Peyer's patch (tissue), 4 donors: Measurements from ENCODE around the gene UGT1A7.

ENCODE experiments used
- POLR2A ChIP-seq, 2 donors: fragments of 450-650 bp; IDR thresholded peaks; one replicate each; pipeline ENCODE4 v1.5.1; 2017; ENCODE audit warnings: antibody characterized with exemption in 2 of 2, mild to moderate bottlenecking in 2 of 2, moderate library complexity in 2 of 2
- TF ChIP-seq, protein P1 (sequence below), 6 experiments: fragments of 450-650 bp in 4 of 6; fragments of 200-600 bp in 2 of 6; sonication (generic) in 1 of 6; IDR thresholded peaks; one replicate each; pipeline ENCODE4 v1.5.1; 2017 to 2019; ENCODE audit warnings: antibody characterized with exemption in 6 of 6, mild to moderate bottlenecking in 3 of 6, moderate library complexity in 1 of 6

DNA sequence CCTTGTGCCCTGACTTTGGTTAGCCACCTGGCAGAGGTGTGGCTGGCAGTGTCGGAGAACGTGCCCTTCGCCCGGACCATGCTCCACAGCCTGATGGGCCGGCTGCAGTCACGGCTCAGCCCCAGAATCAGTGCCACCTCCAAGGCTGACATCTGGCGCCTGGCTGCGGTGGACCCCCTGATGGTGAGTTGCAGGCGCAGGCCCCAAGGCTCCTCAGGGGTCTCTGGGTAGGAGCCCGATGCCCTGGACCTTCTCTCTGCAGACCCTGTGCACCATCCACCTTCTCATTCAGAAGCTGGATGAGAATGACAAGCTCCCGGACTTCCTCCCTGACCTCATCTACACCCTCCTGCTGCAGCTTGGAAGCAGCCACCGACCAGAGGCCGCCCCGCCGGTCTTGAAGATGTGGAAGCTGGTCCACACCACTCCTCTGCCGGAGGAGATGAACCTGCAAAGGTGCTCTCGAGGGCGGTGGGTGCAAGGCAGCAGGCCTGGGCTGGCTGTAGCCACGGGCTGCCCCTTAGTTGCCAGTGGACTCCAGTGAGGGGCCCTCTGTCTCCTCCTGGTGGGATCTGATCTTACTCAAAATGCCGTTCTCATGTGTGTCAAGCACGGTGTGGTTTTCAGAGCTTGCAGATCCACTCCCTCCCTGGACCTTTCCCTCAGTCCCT, 140.5 kb downstream of the UGT1A7 start:
- TF ChIP-seq, protein P1, sequence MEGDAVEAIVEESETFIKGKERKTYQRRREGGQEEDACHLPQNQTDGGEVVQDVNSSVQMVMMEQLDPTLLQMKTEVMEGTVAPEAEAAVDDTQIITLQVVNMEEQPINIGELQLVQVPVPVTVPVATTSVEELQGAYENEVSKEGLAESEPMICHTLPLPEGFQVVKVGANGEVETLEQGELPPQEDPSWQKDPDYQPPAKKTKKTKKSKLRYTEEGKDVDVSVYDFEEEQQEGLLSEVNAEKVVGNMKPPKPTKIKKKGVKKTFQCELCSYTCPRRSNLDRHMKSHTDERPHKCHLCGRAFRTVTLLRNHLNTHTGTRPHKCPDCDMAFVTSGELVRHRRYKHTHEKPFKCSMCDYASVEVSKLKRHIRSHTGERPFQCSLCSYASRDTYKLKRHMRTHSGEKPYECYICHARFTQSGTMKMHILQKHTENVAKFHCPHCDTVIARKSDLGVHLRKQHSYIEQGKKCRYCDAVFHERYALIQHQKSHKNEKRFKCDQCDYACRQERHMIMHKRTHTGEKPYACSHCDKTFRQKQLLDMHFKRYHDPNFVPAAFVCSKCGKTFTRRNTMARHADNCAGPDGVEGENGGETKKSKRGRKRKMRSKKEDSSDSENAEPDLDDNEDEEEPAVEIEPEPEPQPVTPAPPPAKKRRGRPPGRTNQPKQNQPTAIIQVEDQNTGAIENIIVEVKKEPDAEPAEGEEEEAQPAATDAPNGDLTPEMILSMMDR (IDR thresholded peaks at IDR 0.05) = no peak
- TF ChIP-seq POLR2A (IDR thresholded peaks at IDR 0.05) = no peak
